AG04449 (cell line): ENCODE data around the gene SYMPK.

ENCODE experiments used
- CTCF ChIA-PET: fragments of 350-600 bp; formaldehyde crosslinking; extraction: SDS; loops from one replicate; lab custom pipeline; 2021; ENCODE audit warnings: antibody characterized with exemption; lab: Yijun Ruan, JAX
- POLR2A ChIA-PET: fragments of 400-600, 350-600 bp; formaldehyde crosslinking; extraction: SDS; loops from one replicate; lab custom pipeline; 2020; ENCODE audit warnings: antibody characterized with exemption, inconsistent platforms; lab: Yijun Ruan, JAX
- DNase-seq: peaks from one replicate; pipeline ENCODE4 v3.0.0-alpha.2; 2010; ENCODE audit warnings: low read depth, low spot score
- H3K4me3 ChIP-seq: 2 replicates; pipeline ENCODE4 v1.5.1; 2011; ENCODE audit warnings: low read depth, mild to moderate bottlenecking, control low read depth, low read length
- CTCF ChIP-seq: IDR thresholded peaks from one replicate; pipeline ENCODE4 v1.5.1; 2011; ENCODE audit warnings: mild to moderate bottlenecking, moderate library complexity, low read length, control low read depth, inconsistent platforms; ENCODE audit not compliant: insufficient read depth; ENCODE audit errors: missing control alignments

Gene SYMPK

GRCh38 chr19:45854167-45854778, 8.7 kb downstream of the SYMPK start:
- ChIA-PET POLR2A (interaction anchor here (1.1 to 1.2 kb wide), 2 partner anchors 9 kb away, joined by 3 read pairs; partner anchors contain the start of gene SYMPK), CTCF (interaction anchor here (0.7 to 9.4 kb wide), 2 partner anchors 22 to 36 kb away, joined by 3 to 52 read pairs; no protein-coding TSS in a partner anchor)
- TF ChIP-seq CTCF, result no peak
- no peak for DNase-seq
- H3K4me3 ChIP-seq, result no peak overlapping the region

GRCh38 chr19:45852983-45853382, 10.0 kb downstream of the SYMPK start:
- TF ChIP-seq CTCF, result no peak
- DNase-seq, result no peak
- no peak overlapping the region for H3K4me3 ChIP-seq
- POLR2A ChIA-PET, result interaction anchor here (0.6 kb wide), 1 partner anchor 76 kb away, joined by 5 read pairs; no protein-coding TSS in a partner anchor
- CTCF ChIA-PET, result interaction anchor here (0.7 to 9.4 kb wide), 3 partner anchors 8 to 34 kb away, joined by 3 to 52 read pairs (median 8); no protein-coding TSS in a partner anchor

GRCh38 chr19:45852145-45852750, 10.7 kb downstream of the SYMPK start:
- no peak for DNase-seq
- no peak overlapping the region for H3K4me3 ChIP-seq
- POLR2A ChIA-PET, result interaction anchor here (0.7 kb wide), 1 partner anchor 8 kb away, joined by 3 read pairs; no protein-coding TSS in a partner anchor
- TF ChIP-seq CTCF, result no peak
- CTCF ChIA-PET, result interaction anchor here (2.6 to 9.4 kb wide), 2 partner anchors 30 to 34 kb away, joined by 8 to 52 read pairs; no protein-coding TSS in a partner anchor

- TF ChIP-seq CTCF, result peak; percentile 5
- DNase-seq, result no peak
- H3K4me3 ChIP-seq, result no peak overlapping the region
- ChIA-PET POLR2A (interaction anchor here (1.6 kb wide), 1 partner anchor 15 kb away, joined by 3 read pairs; no protein-coding TSS in a partner anchor), CTCF (interaction anchor here (1.2 to 9.4 kb wide), 3 partner anchors 8 to 30 kb away, joined by 3 to 52 read pairs (median 4); no protein-coding TSS in a partner anchor)
Observed at GRCh38 chr19:45848922-45849321, 14.0 kb downstream of the SYMPK start.

- CTCF ChIA-PET, result interaction anchor here (9.4 kb wide), 1 partner anchor 29 kb away, joined by 52 read pairs; no protein-coding TSS in a partner anchor
- no peak overlapping the region for H3K4me3 ChIP-seq
- POLR2A ChIA-PET, result no interaction called here
- DNase-seq, result no peak
- no peak for TF ChIP-seq CTCF
Observed at GRCh38 chr19:45847663-45848062, 15.3 kb downstream of the SYMPK start.

- ChIA-PET CTCF (interaction anchor here (1.2 to 4.1 kb wide), 5 partner anchors 13 to 40 kb away, joined by 3 to 25 read pairs (median 4); no protein-coding TSS in a partner anchor), POLR2A (no interaction called here)
- no peak for TF ChIP-seq CTCF
- no peak for DNase-seq
- no peak overlapping the region for H3K4me3 ChIP-seq
Observed at GRCh38 chr19:45842198-45842597, 20.7 kb downstream of the SYMPK start.
